HL-60/S4 treated with phorbol 12-myristate 13-acetate at 8.2 ng/mL for 4 days and 3 days (cell line): ENCODE measurements around the gene RNU1-1.
"Not testable (repeated sequence)": the region's sequence is repeated elsewhere in the genome, so short reads cannot be mapped to it uniquely, and the experiment has no call there.

Experiments used
- in situ Hi-C: fragments of 300-500 bp; cut with MboI; formaldehyde crosslinking; loops from 2 replicates; pipeline ENCODE4 v1.15.0; 2022; ENCODE audit warnings: low sequenced_read_pairs

The RNU1-1 gene

DNA sequence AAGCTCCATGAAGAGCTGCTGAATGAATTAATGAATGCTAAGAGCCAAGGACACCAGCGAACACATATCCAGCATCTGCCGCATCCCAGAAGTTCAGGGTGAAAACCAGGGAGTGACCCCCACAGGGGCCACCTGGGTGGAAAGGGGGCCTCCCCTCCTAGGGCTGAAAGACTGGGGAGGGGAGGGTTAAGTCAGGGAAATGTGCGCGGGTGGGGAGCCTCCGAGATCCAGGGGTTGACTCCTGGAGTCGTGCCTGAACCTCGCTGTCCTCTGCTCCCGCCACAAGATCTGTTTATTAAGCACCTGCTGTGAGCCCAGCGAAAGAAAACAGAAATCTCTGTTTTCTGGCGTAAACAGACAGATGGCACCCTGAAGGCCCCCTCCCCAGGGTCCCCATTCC lies 16.0 kb downstream of the RNU1-1 start:
- in situ Hi-C loops: not testable (repeated sequence)

DNA sequence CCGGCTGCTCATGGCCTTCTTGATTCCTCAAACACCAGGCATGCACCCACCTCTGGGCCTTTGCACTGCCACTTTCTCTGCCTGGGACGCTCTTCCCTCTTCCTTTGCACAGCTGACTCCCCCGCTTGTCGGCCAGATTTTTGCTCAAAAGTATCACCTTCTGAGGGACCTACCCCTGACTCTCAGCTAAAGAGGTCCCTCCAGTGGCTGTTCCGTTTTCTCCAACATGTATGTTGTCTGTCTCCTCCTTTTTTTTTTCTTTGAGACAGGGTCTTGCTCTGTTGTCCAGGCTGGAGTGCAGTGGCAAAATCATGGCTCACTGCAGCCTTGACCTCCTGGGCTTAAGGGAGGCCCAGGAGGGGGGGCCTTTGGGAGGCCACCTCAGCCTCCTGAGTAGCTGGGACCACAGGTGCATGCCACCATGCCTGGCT lies 16.6 kb downstream of the RNU1-1 start:
- in situ Hi-C loops: not testable (repeated sequence)

DNA sequence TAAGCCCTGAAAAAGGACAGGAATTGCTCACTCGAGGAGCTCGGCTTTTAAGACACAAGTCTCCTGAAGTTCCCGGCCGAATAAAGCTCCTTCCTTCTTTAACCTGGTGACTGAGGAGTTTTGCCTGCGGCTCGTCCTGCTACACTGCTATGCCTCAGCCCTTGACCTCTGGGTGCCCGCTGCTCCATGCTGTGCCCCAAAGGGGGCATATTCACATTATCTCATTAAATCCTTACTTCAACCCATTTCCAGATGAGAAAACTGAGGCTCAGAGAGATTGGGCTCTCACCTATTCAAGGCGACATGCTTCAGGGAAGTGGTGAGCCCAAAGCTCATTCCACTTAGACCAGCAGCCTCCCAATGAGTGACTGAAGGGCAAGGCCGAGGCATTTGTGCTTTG lies 20.4 kb downstream of the RNU1-1 start:
- in situ Hi-C loops: not testable (repeated sequence)

DNA sequence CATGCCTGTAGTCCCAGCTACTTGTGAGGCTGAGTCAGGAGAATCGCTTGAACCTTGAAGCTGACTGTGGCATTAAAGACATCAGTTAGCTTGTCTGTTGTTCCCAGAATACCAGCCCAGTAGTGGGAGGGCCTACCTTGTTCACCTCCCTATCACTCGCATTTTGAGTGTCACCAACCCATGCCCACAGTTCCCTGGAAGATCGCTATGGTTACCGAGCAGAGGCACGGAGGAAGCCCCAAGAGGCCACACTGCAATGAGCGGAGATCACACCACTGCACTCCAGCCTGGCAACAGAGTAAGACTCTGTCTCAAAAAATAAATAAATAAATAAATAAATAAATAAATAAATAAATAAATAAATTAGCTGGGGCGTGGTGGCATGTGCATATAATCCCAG lies 21.1 kb downstream of the RNU1-1 start:
- in situ Hi-C loops: not testable (repeated sequence)

DNA sequence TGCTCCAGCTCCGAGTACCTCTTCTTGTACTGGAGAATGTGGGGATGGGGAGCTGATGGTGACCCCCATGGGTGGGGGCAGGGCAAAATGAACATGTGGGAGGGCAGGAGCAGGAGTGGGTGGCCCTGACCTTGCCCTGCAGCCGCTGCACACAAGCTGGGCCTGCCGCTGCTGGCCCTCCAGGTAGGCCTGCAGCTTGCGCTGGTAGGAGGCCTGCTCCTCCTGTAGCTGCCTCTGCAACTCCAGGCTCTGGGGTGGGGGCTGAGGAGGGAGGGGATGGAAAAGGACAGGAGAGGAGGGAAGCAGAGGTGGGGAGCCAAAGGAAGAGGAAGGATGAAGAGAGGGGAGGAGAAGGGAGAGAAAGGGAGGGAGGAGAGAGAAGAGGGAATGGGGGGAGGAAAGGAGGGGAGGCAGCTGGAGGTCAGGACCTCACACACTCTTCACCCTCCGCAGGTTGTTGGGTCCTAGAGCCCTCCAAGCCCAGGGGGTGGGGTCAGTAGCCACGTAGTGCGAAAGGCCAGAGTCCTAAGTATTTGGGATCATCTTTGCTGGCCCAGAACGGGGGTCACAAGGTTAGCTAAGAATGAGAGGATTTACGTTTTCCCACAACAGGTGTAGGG lies 22.9 kb downstream of the RNU1-1 start:
- in situ Hi-C loops: no loop called here

DNA sequence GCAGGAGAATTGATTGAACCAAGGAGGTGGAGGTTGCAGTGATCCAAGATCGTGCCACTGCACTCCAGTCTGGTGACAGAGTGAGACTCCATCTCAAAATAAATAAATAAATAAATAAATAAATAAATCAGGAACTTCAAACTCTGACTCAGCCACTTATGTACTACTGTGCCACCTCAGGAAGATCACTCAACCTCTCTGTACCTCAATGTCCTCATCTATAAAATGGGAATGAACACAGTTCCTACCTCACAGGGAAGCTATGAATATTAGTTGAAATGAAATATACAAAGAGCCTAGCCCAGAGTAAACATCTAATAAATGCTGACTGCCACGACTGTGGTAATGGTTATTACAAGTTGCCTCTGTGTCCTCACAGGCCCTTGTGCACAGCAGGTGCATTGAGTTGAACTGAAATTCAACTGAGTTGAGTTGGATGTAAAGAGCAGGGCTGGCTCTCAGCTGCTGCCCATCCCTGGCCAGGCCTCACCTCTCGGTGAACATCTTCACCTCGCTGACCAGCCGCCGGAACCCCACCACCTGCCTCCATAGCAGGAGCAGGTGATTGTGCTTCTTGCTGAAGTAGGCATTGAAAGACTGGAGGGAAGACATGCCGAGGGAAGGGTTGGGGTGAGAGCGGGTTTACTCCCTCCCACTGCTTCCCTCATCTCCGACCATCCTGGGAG lies 24.7 kb downstream of the RNU1-1 start:
- in situ Hi-C loops: not testable (repeated sequence)

DNA sequence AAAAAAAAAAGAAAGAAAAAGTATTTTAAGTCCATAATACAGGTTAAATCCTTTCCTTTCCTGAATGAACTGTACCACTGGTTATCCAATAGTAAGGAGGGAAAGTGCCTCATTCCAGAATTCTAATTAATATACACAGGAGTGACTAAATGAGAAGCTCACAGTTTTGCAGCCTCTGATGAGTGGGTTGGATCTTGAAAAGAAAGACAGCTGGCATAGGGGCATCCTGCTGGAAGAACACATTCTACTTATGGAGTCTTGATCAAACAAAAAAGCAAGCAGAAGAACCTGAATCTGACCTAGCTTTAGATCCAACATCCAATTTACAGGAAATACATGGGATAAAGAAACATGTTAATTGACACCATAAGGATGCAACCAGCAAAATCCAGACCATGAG lies 27.1 kb downstream of the RNU1-1 start:
- in situ Hi-C loops: not testable (repeated sequence)

DNA sequence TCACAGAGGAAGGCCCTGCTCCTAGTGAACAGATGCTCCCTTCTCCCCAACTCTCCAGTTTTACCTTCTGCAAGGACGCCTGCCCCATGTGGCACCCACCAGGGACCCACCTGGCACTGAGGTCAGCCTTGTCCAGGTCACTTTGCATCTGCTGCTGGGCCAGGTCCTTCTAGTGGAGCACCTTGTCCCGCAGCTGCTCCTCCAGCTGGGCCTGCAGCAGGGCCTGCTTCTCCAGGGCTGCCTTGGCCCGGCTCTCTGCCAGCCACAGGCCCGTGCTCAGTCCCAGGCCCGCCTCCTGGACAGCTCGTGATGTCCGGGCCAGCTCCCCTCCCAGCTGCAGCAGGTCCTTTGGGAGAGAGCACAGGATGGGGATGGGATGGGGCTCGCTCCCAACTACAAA lies 27.8 kb downstream of the RNU1-1 start:
- in situ Hi-C loops: not testable (repeated sequence)

DNA sequence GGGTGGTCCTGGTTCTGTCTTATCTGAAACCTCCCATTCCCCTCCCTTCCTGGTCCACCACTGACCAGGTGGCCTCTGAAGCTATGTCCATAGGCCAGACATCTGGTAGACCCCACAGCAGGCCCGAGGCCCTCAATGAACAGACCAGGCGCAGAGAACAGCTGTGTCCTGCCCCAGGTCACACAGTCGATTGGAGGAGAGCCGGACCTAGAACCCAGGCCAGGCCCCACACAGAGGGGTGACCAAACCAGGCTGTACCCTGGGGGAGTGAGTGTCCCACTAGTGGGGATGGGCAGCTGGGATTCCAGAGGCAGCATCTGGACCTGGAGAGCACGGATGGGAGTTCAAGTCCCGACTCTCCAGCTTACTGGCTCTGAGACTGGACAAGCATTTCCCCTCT lies 29.2 kb downstream of the RNU1-1 start:
- in situ Hi-C loops: no loop called here

DNA sequence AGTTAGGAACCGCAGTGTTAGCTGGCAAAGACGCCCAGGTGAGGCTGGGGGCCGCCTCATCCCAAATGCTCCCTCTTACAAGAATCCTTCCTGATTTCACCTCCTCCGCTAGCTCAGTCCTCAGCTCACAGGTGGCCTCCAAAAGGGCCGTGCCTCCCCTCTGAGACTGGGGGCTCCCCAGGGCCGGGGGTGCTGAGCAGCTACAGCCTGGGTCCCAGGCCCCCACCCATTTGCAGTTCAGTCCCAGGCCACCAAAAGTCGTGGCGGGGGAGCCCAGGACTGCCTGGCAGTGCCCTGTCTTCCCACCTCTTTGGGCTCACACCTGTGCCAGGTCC lies 29.6 kb downstream of the RNU1-1 start:
- in situ Hi-C loops: no loop called here

DNA sequence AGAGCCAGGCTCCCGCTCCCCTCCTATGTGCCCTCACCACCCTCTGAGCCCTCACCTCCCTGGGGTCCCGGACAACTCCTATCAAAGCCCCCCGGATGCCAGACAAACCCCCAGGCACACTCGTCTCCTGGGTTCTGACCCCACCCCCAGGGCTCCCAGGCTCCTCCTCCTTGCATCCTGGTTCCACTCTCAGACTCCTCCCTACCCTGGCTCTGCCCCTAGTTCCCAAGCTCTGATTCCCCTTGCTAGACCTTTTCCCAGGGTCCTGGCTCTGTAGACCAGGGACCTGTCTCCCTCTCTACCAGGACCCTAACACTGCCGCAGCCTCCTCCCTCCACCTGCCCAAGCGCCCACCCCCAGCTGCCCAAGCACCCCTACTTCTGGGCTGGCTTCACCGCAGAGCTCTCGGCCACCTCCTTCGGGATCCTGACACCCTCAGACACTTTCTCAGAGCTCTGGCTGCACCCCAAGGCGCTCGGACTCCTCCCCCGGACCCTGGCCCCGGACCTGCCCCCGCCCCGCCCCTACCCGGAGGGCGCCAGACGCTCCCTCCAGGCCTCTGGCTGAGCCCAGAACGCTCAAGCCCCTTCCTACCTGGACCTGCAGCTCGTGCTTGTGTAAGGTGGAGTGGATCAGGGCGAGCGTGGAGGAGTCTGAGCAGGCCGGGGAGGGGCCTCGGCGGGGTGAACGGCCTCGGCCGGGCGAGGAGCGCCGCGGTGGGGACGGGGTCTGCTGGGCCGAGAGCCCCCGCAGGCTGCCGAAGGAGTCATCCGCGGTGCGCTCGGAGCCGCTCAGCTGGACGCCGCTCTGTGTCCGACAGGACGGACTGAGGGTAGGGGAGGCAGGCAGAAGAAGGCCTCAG lies 30.2 kb downstream of the RNU1-1 start:
- in situ Hi-C loops: not testable (repeated sequence)

DNA sequence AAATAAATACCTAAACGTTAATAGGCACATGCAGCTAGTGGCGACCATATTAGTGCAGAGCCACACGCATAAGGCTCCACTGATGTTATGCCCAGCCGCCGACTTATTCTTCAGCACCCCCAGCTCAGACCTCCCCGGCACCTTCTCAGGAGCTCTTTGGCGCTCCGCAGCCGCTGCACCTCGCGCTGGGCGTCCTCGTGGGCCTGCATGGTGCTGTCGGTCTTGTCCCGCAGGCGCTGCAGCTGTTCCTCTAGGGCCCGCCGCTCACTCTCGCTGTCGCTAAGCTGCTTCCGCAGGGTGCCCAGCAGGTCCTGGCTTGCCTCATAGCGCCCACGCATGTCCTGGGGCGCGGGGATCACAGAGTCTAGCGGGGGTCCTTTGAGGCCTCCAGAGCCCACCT lies 30.9 kb downstream of the RNU1-1 start:
- in situ Hi-C loops: not testable (repeated sequence)

DNA sequence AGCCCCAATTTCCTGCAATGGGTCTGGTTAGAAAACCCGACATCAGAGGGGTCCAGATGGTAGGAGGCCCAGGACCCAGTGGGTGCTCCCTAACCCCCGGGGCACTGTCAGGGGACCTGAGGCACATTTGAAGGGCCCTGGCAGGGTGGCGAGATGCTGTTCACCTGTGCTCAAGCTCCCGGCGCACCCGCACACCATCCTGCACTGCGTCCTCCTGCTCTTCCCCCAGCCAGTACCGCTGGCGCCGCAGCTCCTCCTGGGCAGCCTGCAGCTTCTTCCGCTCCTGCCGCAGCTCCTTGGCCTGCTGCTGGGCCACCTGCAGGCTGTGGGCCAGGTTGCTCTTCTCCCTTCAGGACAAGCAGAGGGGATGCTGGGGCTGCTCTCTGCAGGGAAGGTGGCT lies 36.0 kb downstream of the RNU1-1 start:
- in situ Hi-C loops: no loop called here

DNA sequence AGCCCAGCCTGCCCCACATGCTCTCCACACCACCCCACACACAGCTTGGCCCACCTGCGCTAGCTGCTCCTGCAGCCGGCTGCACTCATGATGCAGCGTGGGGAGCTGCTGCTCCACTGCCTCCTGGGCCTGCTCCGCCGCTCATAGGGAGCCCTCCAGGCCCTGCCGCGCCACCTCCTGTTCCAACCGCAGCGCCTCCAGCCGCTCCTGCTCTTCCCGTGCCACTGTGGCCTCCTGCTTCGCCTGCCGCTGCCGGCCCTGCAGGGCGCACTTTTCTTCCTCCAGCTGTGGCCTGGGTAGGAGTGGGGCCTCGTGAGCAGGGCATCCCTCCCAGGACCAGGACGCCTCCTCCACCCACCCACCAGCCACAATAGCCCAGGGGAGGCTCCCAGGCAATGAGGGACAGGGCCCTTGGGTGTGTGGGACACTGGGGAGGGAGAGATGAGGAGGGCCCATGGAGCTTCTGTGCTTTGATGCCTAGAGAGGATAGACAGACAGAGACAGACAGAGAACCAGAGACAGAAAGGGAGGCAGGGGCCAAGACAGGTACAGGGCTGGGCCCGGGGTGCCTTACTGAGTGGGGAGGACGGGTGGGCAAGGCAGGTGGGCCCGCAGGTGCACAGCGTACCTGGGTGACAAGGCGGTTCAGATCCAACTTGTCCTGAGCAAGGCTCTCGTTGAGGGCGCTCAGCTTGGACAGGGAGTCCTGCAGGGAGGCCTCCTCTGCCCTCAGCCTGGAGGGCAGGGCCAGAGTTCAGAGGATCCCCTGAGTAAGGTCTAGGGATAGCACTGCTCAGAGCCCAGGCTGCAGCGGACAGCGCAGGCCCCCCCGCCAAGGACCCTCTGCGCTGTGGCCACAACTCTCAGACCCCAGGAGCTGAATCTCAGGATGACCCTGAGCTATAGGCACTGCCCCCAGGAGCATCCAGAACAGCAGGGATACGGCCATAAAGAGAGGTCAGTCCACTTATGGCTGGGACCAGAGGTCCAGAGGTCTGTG lies 38.0 kb downstream of the RNU1-1 start:
- in situ Hi-C loops: not testable (repeated sequence)

DNA sequence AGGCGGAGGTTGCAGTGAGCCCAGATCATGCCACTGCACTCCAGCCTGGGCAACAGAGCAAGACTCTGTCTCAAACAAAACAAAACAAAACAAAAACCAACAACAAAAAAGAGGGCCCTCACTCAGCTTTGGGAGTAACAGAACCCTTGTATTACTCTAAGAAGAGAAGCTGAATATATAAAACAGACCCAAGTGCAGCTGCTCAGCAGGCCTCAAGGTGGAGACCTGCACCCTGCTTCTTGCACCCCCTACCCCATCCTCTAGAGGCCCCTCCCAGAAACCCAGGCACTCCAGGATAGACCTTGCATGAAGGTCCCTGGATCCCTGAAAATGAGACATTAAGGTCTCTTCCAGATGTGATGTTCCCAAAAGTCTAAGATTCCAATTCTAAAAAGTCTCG lies 39.2 kb downstream of the RNU1-1 start:
- in situ Hi-C loops: not testable (repeated sequence)

DNA sequence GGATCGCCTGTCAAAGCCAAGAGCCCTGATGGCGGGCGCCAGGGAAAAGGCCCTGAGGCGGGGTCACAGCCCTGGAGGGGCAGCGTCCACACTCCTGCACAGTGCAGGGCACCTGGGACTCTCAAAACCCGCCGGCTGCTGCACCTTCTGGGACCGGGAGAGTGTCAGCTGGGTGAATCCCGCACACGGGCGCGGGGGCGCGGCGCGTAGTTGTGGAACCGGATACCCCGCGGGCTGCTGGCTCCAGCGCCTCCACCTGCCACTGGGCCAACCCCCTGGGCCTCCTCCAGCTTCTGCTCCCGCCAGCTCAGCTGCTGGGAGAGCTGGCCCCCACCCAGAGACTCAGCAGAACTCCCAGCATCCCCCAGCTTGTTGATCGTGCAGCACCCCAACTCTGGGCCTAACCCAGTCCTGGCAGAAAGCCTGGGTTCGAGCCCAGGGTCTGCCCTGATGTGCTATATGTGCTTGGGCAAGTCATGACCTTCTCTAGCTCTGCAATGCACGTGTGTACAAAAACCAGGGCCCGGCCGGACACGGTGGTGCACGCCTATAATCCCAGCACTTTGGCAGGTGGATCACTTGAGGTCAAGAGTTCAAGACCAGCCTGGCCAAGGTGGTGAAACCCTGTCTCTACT lies 39.8 kb downstream of the RNU1-1 start:
- in situ Hi-C loops: no loop called here

DNA sequence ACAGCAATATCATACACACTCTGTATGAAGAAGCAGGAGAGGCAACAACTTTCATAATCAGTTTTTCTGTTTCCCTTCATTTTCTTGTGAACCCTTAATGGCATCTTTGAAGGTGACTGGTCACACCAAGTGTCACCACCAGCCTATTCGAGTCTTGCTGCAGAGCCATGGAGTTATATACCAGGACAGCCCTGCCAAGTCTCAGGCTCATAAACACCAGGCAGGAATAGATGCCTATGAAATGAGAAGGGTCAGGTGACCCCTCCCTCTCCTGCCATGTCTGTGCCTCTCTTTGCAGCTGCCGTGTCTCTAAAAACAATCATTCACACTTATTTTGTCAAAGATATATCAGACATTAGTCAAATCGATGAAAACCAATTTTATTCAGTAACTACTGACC lies 45.5 kb downstream of the RNU1-1 start:
- in situ Hi-C loops: no loop called here

DNA sequence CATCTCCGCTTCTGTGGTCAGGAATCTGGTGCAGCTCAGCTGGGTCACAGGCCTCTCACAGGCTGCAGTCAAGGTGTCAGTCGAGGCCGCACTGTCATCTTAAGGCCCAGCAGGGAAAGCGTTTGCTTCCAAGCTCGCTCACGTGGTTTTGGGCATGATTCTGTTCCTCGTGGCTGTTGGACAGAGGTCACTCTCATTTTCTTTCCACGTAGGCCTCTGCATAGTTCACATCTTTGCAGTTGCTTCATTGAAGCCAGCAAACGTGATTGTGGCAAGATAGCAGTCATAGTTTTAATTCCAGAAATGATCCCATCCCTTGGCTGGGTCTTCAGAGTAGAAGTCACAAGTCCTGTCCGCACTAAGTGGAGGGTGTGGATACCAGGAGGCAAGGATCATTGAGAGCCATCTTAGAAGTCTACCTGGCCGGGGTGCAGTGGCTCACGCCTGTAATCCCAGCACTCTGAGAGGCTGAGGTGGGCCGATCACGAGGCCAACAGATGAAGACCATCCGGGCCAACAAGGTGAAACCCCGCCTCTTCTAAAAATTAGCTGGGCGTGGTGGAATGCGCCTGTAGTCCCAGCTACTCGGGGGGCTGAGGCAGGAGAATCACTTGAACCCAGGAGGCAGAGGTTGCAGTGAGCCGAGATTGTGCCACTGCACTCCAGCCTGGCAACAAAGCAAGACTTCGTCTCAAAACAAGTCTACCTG lies 49.0 kb downstream of the RNU1-1 start:
- in situ Hi-C loops: no loop called here
